Measurements from ENCODE around the gene UCK2.

UCK2 gene

DNA sequence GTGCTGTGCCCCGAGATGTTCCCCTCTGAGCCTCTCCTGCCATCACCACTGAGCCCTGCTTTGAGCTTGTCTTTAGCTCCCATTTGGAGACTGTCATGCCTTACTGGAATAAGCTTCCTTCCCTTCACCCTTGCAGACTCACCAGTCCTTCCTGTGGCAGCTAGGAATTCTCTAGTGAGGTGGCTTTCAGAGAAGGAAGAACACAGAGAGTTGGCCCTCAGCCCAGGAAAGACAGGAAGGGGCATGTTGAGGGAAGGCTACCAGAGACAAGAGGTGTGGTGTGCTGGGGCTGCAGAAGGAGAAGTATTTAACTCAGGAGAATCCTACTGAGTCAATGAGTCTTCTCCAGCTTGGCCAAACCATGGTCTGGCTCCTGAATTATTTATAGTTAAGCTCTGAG, 76.3 kb downstream of the UCK2 start:
- DNase-seq: no peak

DNA sequence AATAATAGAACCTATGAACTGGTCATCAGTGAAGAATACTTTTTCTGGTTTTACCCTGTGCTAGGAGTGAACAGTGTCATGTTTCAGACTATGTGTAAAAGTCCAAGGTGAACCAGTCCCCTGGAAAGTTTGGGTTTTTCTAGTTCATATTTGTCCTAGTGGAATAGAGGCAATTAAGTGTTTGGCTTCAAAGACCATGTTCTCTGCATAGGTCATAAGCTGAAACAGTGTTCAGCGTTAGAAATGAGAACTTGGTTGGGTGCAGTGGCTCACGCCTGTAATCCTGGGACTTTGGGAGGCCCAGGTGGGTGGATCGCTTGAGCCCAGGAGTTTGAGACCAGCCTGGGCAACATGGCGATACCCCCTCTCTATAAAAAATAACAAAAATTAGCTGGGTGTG, 77.5 kb downstream of the UCK2 start:
- no peak for DNase-seq

DNA sequence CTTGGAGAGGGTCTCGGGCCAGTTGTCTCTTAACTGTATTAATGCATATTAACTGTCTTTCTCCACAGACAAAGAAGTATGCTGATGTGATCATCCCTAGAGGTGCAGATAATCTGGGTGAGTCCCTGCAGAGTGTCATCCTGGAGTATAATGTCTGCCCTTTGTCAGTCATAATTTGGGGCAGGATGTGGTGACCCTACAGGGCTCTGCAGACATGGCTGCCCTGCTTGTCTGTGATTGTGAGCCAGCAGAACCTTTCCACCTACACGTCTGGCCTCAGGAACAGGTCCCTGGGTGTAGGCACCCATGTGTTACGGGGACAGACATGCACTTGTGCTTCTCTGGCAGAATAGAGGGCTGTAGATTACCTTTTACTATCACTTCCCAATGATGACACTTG, 78.4 kb downstream of the UCK2 start:
- DNase-seq: no peak

DNA sequence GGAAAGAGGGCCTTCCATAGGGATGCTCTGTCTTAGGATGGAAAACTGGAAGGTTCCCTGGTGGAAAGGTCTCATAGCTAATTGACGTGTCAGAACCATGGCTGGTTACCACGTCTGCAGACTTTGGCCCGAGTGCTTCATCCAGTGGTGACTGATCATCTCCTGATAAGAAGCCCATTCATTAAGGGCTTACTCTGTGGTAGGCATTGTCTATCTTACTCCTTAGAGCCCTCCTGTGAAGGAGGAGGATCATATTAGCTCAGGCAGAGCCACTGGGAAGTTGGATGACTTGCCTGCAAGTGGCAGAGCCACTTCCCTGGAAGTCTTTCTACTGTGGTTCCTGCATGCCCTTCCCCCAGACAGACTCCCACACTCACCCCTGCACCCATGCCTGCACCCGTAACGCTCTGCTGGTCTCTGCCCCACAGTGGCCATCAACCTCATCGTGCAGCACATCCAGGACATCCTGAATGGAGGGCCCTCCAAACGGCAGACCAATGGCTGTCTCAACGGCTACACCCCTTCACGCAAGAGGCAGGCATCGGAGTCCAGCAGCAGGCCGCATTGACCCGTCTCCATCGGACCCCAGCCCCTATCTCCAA, 79.9 kb downstream of the UCK2 start:
- DNase-seq: no peak

DNA sequence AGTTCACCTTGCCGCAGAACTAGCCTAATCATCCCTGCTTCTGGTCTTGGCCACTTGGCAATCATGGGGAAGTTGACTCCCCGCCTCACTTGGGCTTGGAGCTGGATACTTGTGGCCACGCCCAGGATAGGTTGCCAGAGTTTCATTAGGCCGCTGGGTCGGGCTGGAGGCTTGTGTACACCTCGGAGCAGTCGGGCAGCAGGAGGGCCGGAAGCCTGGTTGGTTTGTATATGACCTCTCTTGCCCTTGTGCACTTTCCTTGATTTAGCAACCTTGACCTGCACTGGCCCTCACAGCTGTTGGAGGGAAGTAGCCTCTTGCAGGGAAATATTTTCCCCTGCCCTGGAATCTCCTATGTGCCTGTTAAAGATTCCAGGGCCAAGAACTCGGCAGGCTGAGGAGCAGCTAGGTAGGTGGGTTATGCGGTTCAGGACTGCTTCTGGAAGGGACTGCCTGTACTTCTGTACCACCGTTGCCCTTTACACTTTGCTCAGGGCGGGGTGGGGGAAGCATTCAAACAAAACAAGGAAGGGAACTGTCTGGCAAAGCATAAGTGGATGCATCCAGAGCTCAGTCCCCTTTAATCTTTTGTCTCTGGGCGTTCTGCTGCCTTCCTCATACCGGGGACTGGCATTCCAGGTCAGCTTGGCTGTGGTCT, 83.5 kb downstream of the UCK2 start:
- no peak for DNase-seq

DNA sequence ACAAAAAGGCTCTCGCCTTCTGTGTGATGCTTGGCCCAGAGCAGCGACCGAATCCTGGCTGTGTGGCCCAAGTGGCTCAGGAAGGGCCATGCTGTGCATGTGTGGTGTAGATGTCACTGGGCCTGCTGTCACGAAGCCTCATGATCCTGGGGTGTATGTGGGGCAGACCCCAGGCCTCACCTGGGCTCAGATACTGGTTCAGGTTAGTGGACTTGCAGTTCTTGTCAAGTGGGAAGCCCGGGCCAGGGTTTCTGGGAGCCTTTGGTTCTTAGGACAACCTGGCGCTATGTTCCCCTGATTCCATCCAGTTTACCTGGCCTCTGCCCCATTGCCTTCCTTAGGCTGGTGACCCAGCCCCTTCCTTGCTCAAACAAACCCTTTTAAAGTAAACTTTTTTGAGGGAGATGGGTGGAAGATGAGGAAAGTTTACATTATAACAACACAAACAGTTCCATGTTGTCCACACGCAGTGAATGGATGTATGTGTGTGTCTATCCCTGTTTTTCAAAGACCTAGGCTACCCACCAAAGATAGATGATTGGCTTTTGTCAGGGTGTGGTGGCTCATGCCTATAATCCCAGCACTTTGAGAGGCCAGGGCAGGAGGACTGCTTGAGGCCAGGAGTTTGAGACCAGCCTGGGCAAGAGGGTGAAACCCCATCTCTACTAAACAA, 84.3 kb downstream of the UCK2 start:
- no peak for DNase-seq

DNA sequence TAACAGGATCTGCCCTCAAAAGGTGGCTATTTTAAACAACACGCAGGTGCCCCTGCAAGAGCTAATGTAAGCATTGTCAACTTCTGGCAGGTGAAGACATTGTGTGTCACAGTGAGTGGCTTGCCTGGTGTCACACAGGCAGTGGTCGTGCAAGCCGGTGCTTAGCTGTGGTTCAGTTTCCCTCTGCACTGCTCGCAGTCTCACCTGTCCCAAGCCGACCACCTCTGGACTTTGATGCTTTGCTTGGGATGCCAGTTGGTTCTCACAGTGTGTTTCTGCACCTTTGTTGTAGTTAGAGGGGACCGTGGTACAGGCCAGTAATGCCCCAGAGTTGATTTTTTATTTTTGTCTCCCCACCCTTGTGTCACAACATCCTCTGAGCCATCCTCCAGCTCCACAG, 85.2 kb downstream of the UCK2 start:
- DNase-seq: no peak

DNA sequence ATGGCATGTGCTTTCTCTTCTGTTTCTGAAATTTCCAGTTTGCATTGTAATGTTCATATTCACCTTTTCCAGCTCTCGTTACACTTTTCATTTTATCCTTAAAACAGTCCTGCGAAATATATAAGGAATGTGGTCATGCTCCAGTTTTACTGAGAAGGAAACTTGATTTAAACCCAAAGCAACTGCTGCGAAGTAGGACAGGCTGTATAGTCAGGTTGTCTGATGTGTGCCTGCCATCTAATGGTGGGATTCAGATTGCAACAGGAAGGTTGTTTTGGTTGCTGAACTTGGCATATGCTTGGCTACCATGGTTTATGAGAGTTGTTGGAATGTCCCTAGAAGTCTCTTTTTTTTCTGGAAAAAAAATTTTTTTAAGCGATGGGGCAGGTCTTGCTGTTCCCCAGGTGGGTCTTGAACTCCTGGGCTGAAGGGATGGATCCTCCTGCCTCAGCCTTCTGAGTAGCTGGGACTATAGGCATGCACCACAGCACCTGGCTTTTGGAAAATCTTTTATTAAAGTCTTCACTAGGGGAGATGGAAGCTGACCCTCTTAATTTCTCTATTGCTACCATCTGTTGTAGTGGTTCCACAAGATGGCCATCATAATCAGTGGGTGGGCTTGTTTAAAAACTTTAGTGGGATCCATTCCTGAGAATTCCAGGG, 86.9 kb downstream of the UCK2 start:
- DNase-seq: peak; percentile 59

DNA sequence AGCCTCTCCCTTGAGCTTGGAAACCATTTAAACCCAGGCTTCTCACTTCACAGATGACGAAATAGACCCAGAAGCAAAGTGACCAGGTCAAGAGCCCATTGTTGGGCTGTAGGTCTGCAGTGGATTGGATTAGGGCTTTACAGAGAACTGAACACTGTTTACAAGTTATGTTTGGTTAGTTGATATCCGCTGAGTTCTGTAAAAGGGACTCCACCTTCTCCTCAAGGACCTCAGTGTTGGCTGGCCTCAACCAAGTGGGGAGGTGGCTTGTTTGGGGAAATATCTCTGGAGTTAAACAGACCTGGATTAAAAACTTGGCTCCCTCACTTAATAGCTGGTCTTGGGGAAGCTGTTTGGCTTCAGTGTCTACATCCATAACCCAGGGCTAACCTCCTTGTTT, 88.1 kb downstream of the UCK2 start:
- no peak for DNase-seq

DNA sequence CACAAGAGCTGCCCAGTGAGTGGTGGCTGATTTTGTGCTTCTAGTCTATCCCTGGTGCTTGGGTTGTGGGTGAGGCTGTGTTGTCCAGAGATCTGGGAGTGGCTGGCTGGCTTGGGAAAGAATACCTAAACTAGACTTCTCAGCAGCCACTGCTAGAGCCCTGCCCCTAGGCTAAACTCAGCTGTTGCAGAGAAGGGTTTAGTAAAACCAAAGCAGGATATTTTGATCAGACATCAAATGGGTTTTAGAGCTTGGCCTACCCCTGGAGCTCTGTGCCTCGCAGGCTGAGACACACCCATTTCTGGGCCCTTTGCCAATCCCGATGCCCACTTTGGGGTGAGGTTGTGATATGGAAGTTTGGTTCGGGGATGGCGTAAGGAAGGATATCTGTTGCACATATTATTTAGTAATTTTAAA, 88.5 kb downstream of the UCK2 start:
- no peak for DNase-seq

DNA sequence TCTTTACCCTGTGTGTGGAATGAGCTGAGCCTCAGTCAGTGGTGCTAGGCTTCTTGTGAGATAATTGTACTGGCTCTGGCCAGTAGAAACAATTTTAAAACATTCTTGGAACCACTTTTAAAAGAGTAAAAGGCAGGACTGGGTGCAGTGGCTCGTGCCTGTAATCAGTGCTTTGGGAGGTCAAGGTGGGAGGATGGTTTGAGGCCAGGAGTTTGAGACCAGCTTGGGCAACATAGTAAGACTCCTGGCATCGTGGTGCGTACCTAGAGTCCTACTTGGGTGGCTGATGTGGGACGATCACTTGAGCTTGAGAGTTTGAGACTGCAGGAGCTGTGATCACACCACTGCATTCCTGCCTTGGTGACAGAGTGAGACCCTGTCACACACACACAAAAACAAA, 89.8 kb downstream of the UCK2 start:
- DNase-seq: no peak

DNA sequence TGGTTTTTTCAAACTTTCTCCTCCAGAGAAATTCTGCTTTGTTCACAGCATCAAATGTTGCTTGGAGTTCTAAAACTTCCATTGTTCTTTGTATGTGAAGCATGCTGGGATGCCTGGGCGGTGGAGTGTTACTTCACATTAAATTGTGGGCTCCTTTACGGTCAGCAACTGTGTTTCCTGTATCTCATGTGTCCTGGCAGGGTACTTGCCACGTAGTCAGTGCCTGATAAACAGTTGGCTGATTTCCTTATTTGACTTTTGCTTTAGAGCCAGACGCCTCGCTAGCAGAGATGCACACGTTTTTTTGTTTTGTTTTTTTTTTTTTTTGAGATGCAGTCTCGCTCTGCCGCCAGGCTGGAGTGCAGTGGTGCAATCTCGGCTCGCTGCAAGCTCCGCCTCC, 96.7 kb downstream of the UCK2 start:
- DNase-seq: no peak

DNA sequence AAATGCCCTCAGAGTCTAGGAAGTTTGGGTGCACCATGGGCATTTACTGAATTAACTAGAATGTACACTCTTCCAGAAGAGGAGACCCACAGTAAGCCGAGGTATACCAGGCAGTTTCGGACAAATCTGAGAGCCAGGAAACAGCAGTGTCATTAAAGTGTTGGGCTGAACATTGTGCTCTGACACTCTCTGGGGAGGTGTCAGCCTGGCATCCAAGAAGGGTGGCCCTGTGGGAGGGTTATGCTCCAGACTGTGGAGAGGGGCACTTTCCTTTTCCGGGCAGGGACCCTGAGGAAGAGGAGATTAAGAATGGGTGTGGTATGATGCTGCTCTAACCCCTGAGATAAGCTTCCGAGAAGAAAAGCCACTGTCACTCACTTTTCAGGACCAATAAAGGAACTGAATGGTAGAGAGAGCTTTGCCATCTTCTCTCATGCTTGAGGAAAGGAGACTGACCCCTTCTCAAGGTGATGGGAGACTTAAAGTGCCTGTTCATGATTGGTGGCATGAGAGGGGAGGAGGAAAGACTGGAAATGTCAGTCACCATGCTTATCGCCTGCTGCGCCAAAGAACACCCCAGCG, 98.2 kb downstream of the UCK2 start:
- DNase-seq: no peak

DNA sequence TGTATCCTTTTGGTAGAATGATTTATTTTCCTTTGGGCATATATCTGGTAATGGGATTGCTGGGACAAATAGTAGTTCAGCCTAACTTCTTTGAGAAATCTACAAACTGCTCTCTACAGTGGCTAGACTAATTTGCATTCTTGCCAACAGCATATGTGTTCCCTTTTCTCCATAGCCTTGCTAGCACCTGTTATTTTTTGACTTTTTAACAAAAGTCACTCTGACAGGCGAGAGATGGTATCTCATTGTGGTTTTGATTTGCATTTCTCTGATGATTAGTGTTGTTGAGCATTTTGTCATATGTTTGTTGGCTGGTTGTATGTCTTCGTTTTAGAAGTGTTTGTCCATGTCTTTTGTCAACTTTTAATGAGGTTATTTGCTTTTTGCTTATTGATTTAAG, 99.8 kb downstream of the UCK2 start:
- DNase-seq: no peak

DNA sequence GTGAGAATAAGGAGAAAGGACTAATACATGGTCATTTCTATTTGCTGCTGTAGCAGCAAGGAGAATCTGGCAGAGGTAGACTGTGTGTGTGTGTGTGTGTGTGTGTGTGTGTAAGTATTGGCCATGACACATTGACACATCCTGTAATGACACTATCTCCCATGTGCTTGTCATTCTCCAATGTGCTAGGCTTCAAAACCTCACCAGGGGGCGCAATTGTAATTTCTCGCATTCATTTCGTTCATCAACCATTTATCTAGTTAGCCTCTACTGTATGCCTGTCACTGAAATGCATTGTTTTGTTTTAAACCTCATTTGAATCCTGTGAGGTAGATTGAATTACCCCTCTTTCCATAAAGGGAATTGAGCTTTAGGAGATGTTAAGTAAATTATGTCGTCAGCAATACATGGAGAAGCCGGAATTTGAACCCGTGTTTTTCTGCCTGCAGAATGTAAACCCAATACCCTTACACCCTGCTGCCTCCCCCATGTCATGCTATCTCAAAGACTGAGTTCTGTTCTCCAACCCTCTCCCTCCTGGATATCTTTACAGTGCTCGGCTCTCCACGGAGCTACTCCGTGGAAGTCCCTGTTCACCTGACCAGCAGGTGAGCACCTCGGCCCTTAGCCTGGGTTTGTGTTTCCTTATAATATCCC, 100.8 kb downstream of the UCK2 start:
- peak; percentile 37 for DNase-seq

DNA sequence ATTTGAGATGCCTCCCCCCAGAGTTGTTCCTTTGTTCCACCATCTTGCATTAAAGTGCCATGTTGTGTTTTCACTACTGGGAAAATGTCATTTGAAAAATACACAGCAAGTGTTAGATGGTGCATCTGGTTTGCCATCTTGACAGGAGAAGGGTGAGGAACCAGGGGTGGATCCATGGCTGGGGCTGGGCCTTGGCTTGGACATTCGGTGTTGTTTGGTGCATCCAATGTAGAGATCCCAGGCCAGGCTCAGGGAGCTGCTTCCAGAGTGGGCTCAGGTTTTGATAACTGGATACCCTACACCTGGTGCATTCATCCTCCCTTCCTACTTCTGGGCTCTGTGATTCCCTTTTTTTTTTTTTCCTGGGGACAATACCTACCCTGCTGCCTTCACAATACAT, 103.5 kb downstream of the UCK2 start:
- no peak for DNase-seq

DNA sequence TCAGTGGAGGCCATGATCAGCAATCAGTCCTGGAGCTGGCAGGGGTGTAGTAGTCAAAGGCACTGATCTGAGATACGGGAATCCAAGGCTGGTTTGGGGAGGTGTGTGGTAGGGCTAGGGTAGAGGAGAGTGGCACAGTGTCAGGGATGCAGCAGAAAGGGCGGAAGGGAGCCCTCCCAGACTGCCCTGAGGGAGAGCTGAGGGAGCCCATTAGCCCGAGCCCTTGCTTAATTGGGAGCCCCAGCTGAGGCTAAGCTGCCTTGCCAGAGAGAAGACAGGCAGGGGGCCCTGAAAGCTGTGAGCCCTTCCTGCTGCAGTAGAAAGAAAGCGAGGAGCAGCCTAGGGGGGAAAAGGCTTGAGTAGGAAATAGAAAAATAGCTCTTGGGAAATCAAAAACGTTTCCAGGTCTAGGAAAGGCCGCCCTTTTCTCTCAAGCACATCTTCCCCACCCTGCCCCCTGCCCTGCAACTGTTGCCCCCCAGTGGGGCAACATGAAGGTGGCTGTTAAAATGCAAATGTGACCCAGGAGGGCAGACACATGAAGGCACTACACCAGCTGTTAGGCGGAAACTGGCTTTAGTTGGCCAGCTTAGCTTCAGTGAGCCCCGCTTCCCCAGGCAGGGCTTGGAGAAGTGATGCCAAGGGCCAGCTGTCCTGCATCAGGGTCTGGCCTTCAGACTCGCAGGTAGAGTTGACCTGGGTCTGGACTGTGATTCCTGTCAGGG, 106.2 kb downstream of the UCK2 start:
- DNase-seq: no peak

DNA sequence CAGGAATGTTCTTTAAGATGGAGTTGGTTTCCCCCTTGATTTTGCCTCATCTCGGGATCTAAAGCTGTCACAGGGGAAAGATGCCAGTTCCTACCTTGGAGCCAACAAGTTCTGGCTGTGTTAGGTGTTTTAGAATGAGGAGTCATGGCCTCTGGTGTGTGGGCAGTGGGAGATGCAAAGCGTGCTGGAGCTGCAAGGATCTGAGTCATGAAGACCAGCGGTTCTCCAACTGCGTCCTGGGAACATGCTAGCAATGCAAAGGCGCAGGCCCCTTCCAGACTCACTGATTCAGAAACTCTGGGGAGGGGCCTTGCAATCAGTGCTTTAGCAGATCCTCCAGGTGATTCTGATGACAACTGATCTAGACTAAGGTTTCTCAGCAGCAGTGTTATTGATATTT, 109.1 kb downstream of the UCK2 start:
- no peak for DNase-seq

DNA sequence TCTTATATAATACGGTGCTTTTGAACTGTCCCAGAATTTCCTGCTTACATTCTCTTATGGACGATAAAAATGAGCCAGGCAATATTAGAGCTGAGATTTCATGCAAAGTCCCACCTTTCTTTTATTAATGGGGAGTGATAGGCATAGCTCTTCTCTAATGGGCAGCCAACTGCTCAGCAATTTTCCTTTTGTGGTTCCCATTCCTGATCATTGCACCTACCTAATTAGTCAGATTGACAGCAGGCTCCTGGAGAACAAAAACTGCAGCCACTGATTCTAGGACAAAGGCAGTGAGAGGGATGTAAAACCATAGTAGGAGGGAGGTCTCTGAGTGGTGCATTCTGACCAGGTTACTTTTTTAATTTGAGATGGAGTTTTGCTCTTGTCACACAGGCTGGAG, 110.4 kb downstream of the UCK2 start:
- DNase-seq: no peak

DNA sequence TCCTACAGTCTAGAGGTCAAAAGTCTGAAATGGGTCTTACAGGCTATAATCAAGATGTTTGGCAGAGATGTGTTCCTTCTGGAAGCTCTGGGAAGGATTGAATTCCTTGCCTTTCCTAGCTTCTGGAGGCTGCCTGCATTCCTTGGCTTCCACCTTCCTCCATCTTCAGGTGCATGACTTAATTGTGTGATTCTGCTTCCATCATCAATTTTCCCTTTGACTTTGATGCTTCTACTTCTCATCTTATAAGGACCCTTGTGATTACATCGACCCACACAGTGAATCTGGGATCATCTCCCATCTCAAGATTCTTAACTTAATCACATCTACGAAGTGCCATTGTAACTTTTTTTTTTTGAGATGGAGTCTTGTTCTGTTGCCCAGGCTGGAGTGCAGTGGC, 111.4 kb downstream of the UCK2 start:
- DNase-seq: no peak

DNA sequence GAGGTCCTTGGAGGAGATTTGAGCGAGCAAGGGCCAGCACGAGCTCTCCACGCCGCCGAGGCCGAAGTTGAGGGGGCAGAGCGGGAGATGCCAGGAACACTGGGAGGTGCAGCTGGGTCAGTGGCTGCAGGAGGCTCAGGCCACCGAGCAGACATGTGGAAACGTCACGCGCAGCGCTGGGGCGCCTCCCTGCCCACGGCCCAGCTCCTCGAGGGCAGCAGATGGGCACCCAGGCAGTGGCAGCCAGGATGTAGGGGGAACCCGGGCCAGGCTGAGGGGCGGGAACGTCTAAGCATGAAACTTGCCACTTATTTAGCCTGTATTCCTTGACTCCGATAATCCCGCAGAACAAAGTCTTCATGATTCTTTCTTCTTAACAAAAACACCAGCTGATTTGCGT, 114.1 kb downstream of the UCK2 start:
- no peak for DNase-seq

DNA sequence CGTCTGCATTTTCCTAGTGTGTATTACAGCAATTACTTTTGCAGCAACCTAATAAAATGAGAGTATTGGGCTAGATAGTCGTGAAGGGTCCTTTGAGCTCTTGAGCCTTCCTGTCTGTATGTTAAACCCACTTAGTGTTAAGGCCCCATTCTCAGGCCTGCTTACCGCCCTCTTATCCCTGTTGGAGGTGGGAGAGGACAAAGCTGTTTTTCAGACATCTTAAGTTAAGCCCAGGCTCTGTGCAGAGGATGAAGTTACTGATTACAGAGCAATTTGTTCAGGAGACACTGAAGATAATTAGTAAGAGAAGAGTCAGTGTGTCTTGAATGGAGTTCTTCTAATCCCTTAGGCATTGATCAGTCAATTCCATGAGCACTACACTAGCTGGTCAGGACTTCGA, 114.6 kb downstream of the UCK2 start:
- DNase-seq: no peak

All from activated CD4-positive, alpha-beta T cell treated with anti-CD3 and anti-CD28 coated beads, Interleukin-2, amount 50 U/mL, for 1 hour (primary cell).